Left hindlimb (tissue), 1 donor: ENCODE data around the gene MRPS26.

Source experiments
- DNase-seq: peaks from one replicate; pipeline ENCODE4 v3.0.0-alpha.2; 2018

Gene MRPS26

GRCh38 chr20:3077618-3078134 lies 31.8 kb downstream of the MRPS26 start:
- DNase-seq = no peak

DNA sequence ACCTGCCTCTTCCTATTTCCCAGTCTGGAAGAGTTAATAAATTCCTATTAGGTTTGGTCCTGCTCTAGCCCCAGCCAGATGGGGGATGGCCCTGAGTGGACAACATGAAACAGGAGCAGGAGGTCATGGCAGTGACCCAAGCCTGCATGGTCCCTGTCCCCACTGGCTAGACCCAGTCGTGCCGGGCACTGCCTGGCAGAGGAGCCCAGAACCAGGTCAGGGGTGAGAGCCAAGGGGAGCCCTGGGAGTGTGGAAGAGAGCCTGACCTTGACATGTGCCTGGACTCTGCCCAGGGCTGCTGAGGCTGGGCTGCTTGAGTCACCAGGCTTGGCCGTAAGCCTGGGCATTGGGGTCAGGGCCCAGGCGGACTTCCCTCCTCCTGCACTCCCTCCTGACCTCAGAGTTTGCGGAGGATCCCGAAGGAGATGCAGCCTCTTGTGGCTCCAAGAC lies 35.1 kb downstream of the MRPS26 start:
- DNase-seq = no peak

DNA sequence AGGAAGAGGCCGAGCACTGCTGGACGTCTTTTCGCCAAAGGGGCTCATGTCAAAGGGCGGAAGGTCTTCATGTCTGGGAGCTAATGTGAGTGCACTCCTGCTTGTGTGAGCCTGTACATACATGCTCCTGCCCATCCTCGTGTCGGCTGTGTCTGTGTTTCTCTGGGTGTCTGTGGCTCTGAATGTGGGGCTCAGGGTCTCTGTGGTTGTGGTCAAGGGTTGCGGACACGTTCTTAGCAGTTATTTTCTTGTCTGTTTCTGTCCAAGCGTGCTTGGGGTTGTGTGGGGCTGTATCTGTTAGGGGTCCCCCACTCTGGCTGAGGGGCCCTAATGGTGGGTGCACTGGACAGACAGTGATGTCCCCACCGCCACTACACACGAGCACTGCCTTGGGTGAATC lies 35.8 kb downstream of the MRPS26 start:
- no peak for DNase-seq

DNA sequence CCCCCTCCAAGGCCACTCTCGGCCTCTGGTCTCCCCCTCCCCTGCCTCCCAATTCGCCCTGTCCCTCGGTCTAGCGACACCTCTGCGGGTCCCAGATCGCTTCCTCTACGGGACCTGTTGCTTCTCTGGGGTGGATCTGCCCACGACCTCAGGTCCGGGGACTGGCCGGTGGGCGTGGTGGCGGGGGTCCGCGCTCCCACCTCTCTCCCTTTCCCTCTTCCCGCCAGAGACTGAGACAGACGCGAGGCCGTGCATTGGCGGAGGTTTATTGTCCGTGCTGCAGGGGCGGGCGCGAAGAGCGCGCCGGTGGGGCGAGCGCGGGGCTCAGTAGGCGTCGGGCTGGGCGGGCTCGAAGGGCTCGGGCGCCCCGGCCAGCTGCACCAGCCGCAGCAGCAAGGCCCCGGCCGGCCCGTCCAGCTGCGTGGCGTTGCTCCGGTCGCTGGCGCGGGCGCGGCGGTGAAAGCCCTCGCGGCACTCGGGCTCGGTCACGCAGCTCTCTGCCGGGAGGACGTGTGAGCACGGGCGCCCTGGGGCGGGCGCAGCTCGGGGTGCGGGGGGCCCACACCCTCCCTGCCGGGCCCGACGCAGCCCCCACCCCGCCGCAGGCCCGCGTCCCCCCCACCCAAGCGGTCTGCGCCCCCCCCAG lies 36.6 kb downstream of the MRPS26 start:
- no peak for DNase-seq

DNA sequence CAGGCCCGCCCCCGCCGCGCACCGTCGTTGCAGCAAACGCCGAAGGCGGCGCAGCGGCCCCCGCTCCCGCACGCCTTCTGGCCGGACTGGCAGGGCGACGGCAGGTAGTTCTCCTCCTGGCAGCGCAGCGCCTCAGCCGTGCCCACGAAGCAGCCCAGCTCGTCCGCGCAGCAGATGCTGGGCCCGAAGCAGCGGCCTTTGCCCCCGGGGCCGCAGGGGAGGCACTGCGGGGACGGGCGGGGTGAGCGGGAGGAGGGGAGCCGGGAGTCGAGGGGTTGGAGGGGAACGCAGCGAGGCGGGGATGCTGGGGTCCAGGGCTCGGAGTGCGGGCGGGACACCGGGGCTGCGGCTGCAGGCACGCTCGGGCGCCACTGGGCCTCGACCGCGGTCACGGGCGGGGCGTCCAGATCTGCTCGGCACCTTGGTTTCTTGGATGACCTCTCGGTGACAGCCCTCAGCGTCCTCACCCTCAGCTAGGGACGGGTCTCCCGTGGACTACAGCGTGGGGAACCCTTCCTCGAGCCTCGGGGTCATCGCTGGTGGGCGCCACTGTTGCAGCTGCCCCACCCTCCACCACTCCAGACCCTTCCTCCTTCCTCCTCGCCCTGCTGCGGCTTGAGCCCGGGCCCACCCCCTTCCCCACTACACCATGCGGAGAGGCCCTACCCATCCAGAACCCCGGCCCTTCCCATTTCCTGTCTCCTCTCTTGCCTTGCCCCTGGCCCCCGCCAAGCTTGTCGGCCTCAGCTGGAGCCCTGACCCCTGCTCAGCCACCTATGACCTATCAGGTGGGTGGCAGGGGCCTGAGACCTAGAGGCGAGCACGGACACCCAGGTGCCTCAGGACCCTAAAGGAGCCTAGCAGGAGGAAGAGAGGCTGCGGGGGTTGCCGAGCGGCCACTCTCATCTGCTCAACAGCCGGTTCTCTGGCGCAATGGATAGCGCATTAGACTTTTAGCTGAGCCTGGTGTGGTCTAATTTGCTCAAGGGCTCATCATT lies 37.4 kb downstream of the MRPS26 start:
- DNase-seq = no peak

DNA sequence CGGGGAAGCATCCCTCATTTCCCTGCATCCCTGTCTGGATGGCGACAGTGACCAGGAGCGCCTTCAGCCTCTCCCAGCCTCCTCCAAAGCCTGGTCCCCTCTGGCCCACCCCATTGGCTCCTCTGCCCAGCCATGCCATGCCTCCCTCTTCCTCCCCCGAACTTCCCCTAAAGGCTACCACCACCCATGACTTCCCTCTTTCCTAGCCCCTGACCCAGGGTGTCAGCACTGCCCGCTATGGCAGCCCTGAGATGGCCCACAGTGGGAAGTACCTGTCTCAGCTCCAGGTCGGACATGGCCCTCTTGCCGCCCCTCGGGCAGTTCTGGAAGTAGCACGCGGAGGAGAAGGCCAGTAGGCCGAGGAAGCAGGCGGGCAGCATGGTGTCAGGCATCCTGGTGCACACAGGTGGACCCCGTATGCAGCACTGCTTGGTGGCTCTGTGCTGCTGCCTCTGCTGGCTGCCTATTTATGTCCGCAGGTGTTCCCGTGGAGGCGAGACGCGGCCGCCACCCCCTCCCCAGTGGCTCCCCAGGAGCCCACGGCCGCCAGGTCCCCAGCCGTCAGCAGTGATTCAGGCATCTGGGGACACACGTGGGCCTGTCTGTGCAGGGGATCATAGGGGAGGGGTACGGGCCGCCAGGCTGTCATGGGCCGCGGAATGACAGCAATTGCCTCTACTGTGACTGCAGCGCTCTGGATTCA lies 38.6 kb downstream of the MRPS26 start, which contains the start of gene AVP:
AVP (minus strand) TSS at position 442 of the 703 bp plus-strand sequence; CDS start at position 392, 50 bp downstream.
- DNase-seq = no peak

DNA sequence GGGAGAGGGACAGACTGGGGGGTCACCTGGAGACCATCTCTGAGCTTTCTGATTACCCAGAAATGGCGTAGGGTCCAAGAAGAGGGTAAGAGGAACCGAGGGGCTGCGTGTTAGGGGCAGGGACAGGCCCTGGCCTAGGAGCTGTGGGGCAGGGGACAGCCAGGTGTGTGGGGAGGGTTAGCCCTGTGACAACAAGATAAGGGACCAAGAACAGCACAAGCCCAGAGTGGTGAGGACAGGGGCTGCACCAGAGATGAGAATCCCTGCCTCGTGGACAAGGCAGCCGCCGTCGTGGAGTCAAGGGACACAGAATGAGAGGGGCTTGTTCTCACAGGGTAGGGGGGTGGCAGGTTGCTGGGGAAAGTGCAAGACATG lies 39.1 kb downstream of the MRPS26 start:
- DNase-seq = no peak

- no peak for DNase-seq
Observed at GRCh38 chr20:3085571-3086072, 39.8 kb downstream of the MRPS26 start.

- no peak for DNase-seq
Observed at GRCh38 chr20:3088031-3088430, 42.2 kb downstream of the MRPS26 start.

DNA sequence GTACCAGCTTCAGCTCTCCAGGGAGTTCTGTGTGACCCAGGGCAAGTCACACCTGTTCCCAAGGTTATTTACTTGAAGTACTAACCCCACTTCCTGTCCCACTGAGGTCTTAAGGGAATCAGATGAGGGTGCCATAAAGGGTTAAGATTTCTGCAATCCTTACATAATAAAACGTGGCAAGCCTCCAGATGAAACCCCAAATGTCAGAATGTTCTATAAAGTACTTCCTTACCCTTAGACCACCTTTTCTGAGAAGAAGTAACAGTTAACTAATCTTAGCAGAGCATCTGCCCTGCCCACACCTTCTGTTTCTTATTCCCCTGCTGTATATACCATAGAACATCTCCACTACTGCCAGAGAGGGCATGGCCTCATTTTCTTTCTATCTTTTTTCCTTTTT lies 44.7 kb downstream of the MRPS26 start:
- no peak for DNase-seq

DNA sequence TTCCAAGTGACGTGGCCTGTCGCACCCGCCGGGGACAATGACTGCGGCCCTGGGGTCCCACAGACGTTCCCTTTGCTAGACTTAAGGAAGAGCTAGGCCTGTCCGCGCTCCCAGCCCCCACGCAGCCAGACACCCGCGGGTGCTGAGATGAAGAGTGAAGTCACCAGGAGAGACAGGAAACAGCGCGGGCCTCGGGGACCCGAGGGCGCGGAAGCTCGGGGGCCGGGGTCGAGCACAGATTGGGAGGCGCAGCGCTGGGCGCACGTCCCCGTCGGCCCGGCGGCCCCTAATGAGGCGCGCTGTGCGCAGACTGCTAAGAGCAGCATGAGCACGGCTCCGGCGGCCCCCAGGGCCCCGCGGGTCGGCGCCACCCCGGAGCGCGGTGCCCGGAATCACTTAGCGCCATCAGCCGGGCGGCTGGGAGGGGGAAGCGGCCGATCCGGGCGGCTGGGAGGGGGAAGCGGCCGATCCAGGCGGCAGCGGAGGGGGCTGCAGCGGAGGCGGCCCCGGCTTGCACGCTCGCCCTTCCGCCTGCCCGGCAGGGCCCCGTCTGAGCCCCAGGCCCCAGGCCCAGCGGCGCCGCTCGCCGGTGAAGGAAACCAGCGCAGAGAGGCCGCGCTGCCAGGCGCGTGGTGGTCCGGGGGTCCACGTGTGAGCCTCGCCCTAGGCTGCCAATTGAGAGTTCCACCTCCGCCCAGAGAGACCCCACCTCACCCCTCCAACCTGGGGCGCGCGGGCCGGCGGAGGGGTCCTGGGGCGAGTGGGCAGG lies 46.9 kb downstream of the MRPS26 start:
- DNase-seq = peak; percentile 53

DNA sequence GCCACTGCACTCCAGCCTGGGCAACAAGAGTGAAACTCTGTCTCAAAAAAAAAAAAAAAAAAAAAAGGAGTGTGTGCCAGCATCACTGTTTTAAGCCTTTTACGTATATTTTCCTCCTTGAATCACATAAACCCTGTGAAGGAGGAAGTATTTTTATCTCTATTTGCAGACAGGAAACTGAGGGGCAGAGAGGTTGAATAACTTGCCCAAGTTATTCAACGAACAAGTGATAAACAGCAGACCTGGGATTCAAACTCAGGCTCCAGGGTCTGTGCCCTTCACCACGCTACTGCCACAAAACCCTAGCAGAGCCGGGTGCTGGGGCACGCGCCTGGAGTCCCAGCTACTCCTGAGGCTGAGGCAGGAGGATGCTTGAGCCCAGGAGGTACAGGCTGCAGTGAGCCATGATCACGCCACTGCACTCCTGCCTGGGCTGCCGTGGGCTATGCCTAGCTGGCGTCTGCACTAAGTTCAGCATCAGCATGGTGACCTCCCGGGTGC lies 48.1 kb downstream of the MRPS26 start:
- no peak for DNase-seq

- no peak for DNase-seq
Observed at GRCh38 chr20:3094848-3095629, 49.2 kb downstream of the MRPS26 start.
